Mesendoderm (in vitro differentiated cells): ENCODE data around the gene STARD3.

Experiments used
- DNase-seq: peaks from one replicate; pipeline ENCODE4 v3.0.0; 2013
- H2AK5ac ChIP-seq: 2 replicates; pipeline ENCODE4 v1.6.1; 2013; ENCODE audit warnings: low read length, inconsistent platforms
- H2BK120ac ChIP-seq: 2 replicates; pipeline ENCODE4 v1.6.1; 2013; ENCODE audit warnings: low read depth, mild to moderate bottlenecking, low read length, moderate library complexity, mixed read lengths
- H2BK15ac ChIP-seq: replicated peaks from 2 replicates; pipeline ENCODE4 v1.6.1; 2013; ENCODE audit warnings: low read depth, mild to moderate bottlenecking, moderate library complexity
- H2BK5ac ChIP-seq: 2 replicates; pipeline ENCODE4 v1.6.1; 2013; ENCODE audit warnings: low read length, inconsistent platforms
- H3K18ac ChIP-seq: 2 replicates; pipeline ENCODE4 v1.6.1; 2013; ENCODE audit warnings: mild to moderate bottlenecking, low read length, mixed read lengths
- H3K23ac ChIP-seq: one replicate; pipeline ENCODE4 v1.6.1; 2013; ENCODE audit warnings: low read length
- H3K27ac ChIP-seq: 2 replicates; pipeline ENCODE4 v1.5.1; 2013; ENCODE audit warnings: low read depth, mild to moderate bottlenecking, inconsistent platforms, low read length, moderate library complexity
- H3K27me3 ChIP-seq: 2 replicates; pipeline ENCODE4 v1.6.1; 2013; ENCODE audit warnings: low read length, control low read depth, mild to moderate bottlenecking, inconsistent platforms; ENCODE audit not compliant: insufficient read depth, poor library complexity
- H3K36me3 ChIP-seq: 2 replicates; pipeline ENCODE4 v1.6.1; 2013; ENCODE audit warnings: low read length, inconsistent platforms; ENCODE audit not compliant: control insufficient read depth, insufficient read depth
- H3K4ac ChIP-seq: one replicate; pipeline ENCODE4 v1.6.1; 2013; ENCODE audit warnings: low read depth, mild to moderate bottlenecking, low read length, moderate library complexity
- H3K4me1 ChIP-seq: 2 replicates; pipeline ENCODE4 v1.6.1; 2013; ENCODE audit warnings: low read depth, low read length, inconsistent platforms; ENCODE audit not compliant: control insufficient read depth
- H3K4me2 ChIP-seq: 2 replicates; pipeline ENCODE4 v1.6.1; 2013; ENCODE audit warnings: low read length
- H3K4me3 ChIP-seq: 2 replicates; pipeline ENCODE4 v1.5.1; 2013; ENCODE audit warnings: mild to moderate bottlenecking, low read length
- H3K56ac ChIP-seq: one replicate; pipeline ENCODE4 v1.6.1; 2013; ENCODE audit warnings: low read length
- H3K79me1 ChIP-seq: 2 replicates; pipeline ENCODE4 v1.6.1; 2013; ENCODE audit warnings: low read length, inconsistent platforms
- H3K79me2 ChIP-seq: 2 replicates; pipeline ENCODE4 v1.6.1; 2013; ENCODE audit warnings: mild to moderate bottlenecking, low read length; ENCODE audit not compliant: control insufficient read depth, insufficient read depth
- H3K9ac ChIP-seq: 2 replicates; pipeline ENCODE4 v1.6.1; 2013; ENCODE audit warnings: low read length, inconsistent platforms
- H4K5ac ChIP-seq: one replicate; pipeline ENCODE4 v1.6.1; 2013; ENCODE audit warnings: low read length
- H4K8ac ChIP-seq: one replicate; pipeline ENCODE4 v1.6.1; 2013; ENCODE audit warnings: low read depth, mild to moderate bottlenecking, control low read depth, low read length, moderate library complexity
- WGBS: extraction: QIAGEN DNeasy Blood & Tissue Kit; methylation state at CpG from one replicate; pipeline ENCODE4 v1.1.7; 2013; ENCODE audit warnings: low lambda C conversion rate, missing lambda C conversion rate; ENCODE audit not compliant: insufficient coverage; ENCODE audit errors: extremely low coverage; 5-methylcytosine and 5-hydroxymethylcytosine counted together

STARD3 gene

GRCh38 chr17:39602533-39603303 lies 34.2 kb upstream of the STARD3 start:
- no peak overlapping the region for H2AK5ac ChIP-seq
- H3K79me1 ChIP-seq, result no peaks in the 10 kb centered on the region
- H4K8ac ChIP-seq, result no peak overlapping the region
- H3K23ac ChIP-seq, result no peak overlapping the region
- H3K27ac ChIP-seq, result no peak overlapping the region
- H3K27me3 ChIP-seq, result peaks cover 93% of the 10 kb centered on the region
- no peak for DNase-seq
- no peak overlapping the region for H2BK5ac ChIP-seq
- H2BK15ac ChIP-seq, result no peak overlapping the region
- no peak overlapping the region for H4K5ac ChIP-seq
- no peak overlapping the region for H3K4ac ChIP-seq
- WGBS, result no CpG with 5 or more reads among the region's 4 CpGs
- peaks cover 2% of the 10 kb centered on the region for H3K4me1 ChIP-seq
- H3K4me2 ChIP-seq, result no peak overlapping the region
- H3K79me2 ChIP-seq, result no peaks in the 10 kb centered on the region
- no peak overlapping the region for H3K56ac ChIP-seq
- H3K4me3 ChIP-seq, result no peak overlapping the region
- no peak overlapping the region for H2BK120ac ChIP-seq
- H3K18ac ChIP-seq, result no peak overlapping the region
- no peak overlapping the region for H3K9ac ChIP-seq
- no peaks in the 10 kb centered on the region for H3K36me3 ChIP-seq

GRCh38 chr17:39603304-39604016 lies 33.5 kb upstream of the STARD3 start:
- Histone ChIP-seq H3K4me1 (peaks cover 2% of the 10 kb centered on the region), H4K5ac (no peak overlapping the region), H3K27me3 (peaks cover 92% of the 10 kb centered on the region), H3K36me3 (no peaks in the 10 kb centered on the region), H3K27ac (no peak overlapping the region), H3K4me3 (no peak overlapping the region), H3K4ac (no peak overlapping the region), H2BK120ac (no peak overlapping the region), H3K23ac (no peak overlapping the region), H3K79me1 (no peaks in the 10 kb centered on the region), H2BK5ac (no peak overlapping the region), H4K8ac (no peak overlapping the region), H3K9ac (no peak overlapping the region), H3K18ac (no peak overlapping the region), H2AK5ac (no peak overlapping the region), H3K4me2 (no peak overlapping the region), H2BK15ac (no peak overlapping the region), H3K56ac (no peak overlapping the region), H3K79me2 (no peaks in the 10 kb centered on the region)
- no peak for DNase-seq
- no CpG with 5 or more reads among the region's 14 CpGs for WGBS

GRCh38 chr17:39604911-39605491 lies 31.9 kb upstream of the STARD3 start:
- no peaks in the 10 kb centered on the region for H3K36me3 ChIP-seq
- H2BK120ac ChIP-seq, result no peak overlapping the region
- H3K4me2 ChIP-seq, result no peak overlapping the region
- no CpG with 5 or more reads among the region's 31 CpGs for WGBS
- H3K9ac ChIP-seq, result no peak overlapping the region
- no peak overlapping the region for H4K5ac ChIP-seq
- H3K27me3 ChIP-seq, result peaks cover 90% of the 10 kb centered on the region
- H3K27ac ChIP-seq, result no peak overlapping the region
- H3K79me2 ChIP-seq, result no peaks in the 10 kb centered on the region
- no peak overlapping the region for H4K8ac ChIP-seq
- no peak overlapping the region for H3K4me3 ChIP-seq
- no peak overlapping the region for H2BK15ac ChIP-seq
- H2BK5ac ChIP-seq, result no peak overlapping the region
- no peak for DNase-seq
- no peaks in the 10 kb centered on the region for H3K79me1 ChIP-seq
- H3K4ac ChIP-seq, result no peak overlapping the region
- no peak overlapping the region for H2AK5ac ChIP-seq
- H3K56ac ChIP-seq, result no peak overlapping the region
- no peak overlapping the region for H3K18ac ChIP-seq
- no peak overlapping the region for H3K23ac ChIP-seq
- peaks cover 2% of the 10 kb centered on the region for H3K4me1 ChIP-seq

GRCh38 chr17:39605492-39606433 lies 31.2 kb upstream of the STARD3 start:
- Histone ChIP-seq H4K8ac (no peak overlapping the region), H3K27me3 (peaks cover 83% of the 10 kb centered on the region), H3K27ac (no peak overlapping the region), H3K4me1 (peaks cover 2% of the 10 kb centered on the region), H3K9ac (no peak overlapping the region), H3K4ac (no peak overlapping the region), H3K79me1 (no peaks in the 10 kb centered on the region), H2BK5ac (no peak overlapping the region), H3K36me3 (no peaks in the 10 kb centered on the region), H3K4me2 (peak overlapping the region; percentile 31), H3K23ac (no peak overlapping the region), H3K18ac (no peak overlapping the region), H3K4me3 (no peak overlapping the region), H2AK5ac (no peak overlapping the region), H3K56ac (peak overlapping the region; percentile 42), H3K79me2 (no peaks in the 10 kb centered on the region), H4K5ac (no peak overlapping the region), H2BK120ac (no peak overlapping the region), H2BK15ac (no peak overlapping the region)
- WGBS, result no CpG with 5 or more reads among the region's 102 CpGs
- DNase-seq, result no peak

GRCh38 chr17:39606434-39607056 lies 30.4 kb upstream of the STARD3 start:
- whole genome bisulfite sequencing, result no CpG with 5 or more reads among the region's 66 CpGs
- no peak overlapping the region for H3K27ac ChIP-seq
- no peak overlapping the region for H4K8ac ChIP-seq
- no peak for DNase-seq
- H2AK5ac ChIP-seq, result no peak overlapping the region
- no peak overlapping the region for H3K56ac ChIP-seq
- H3K4me1 ChIP-seq, result peaks cover 2% of the 10 kb centered on the region
- H3K79me1 ChIP-seq, result no peaks in the 10 kb centered on the region
- no peaks in the 10 kb centered on the region for H3K36me3 ChIP-seq
- H3K27me3 ChIP-seq, result peaks cover 75% of the 10 kb centered on the region
- no peak overlapping the region for H3K4ac ChIP-seq
- peak overlapping the region; percentile 31 for H3K4me2 ChIP-seq
- no peak overlapping the region for H3K23ac ChIP-seq
- no peak overlapping the region for H2BK15ac ChIP-seq
- H3K9ac ChIP-seq, result no peak overlapping the region
- no peak overlapping the region for H2BK120ac ChIP-seq
- H3K79me2 ChIP-seq, result no peaks in the 10 kb centered on the region
- H4K5ac ChIP-seq, result no peak overlapping the region
- H3K4me3 ChIP-seq, result no peak overlapping the region
- no peak overlapping the region for H2BK5ac ChIP-seq
- no peak overlapping the region for H3K18ac ChIP-seq
